GM08714 (cell line): Measurements from ENCODE around the gene NR2F1.

Experiments used
- H3K4me3 ChIP-seq: fragments of 200-500 bp; sonication (Bioruptor generic); 2 replicates; pipeline ENCODE4 v1.5.1; 2014; ENCODE audit warnings: mild to moderate bottlenecking, low read length, inconsistent platforms
- ZNF274 ChIP-seq: IDR thresholded peaks from 2 replicates; pipeline ENCODE4 v1.6.1; 2012; ENCODE audit warnings: mild to moderate bottlenecking, low read depth, low read length

Gene NR2F1

DNA sequence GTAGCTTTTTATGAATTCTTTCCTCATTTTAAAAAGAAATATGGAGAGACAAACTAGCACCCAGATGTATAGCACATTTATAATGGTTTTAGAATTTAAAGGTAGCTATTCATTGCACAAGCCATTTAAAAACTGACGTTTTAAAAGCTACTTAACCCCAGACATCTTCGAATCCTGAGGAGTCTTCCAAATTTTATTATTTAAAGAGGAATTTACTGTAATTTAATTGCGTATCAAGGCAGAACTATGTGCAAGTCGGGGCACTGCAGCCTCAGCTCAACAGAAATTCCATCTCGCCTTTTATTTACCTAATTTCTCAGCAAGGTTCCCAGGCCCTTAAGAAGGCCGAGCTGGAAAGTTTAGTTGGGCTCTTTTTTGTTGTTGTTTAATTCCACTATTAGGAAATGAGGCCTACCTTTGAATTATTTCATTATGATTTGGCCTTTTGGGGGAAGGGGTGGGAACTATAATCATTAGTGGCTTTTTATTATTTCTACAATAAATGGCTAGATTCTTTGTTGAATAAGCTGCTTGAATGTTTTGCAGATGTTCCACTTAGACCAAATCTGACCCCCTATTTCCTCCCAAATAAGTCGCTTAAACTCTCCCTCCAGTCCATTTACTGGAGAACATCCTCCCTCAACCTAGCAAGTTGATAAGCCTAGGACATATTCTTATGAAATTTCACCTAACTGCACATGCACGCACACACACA, 20.2 kb downstream of the NR2F1 start:
- no peak overlapping the region for H3K4me3 ChIP-seq
- no peak for TF ChIP-seq ZNF274

DNA sequence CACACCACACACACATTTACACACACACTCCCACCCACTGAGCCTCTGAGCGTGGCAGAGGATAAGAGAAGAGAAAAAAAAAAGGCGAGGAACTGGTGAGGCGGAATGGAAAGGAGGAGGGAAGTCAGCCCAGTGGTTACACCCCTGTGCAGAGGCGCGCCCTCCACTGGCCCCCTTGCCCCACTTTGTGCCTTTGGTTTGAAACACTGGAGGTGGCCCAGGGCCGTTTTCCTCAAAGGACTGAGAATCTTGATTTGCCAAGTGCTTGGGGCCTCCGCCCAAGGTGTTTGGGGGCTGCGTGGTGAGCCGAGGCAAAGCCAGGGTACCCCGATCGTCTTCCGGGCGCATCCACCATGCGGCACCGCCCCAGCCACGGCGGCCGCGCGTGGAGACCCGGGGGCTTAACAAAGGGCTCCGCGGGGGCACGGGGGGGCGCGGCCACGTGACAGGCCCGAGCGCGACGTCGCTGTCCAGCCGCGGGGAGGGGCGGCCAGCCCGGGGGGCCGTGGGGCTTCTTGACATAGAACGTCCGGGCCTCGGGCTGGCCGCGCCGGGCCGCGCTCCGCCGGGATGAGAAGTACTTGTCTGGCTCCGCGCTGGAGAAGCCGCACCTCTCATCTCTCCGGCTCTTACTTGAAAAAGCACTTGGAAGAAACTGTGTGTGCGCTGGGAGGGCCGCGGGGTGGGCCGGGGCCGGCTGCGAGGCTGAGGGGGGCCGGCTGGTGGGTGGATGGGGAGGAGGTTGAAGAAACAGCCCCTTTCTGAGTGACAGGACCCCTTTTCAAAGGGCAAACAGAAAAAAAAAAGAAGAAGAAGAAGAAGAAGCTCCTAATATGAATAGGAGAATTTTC, 21.0 kb downstream of the NR2F1 start:
- H3K4me3 ChIP-seq, result no peak overlapping the region
- no peak for TF ChIP-seq ZNF274

DNA sequence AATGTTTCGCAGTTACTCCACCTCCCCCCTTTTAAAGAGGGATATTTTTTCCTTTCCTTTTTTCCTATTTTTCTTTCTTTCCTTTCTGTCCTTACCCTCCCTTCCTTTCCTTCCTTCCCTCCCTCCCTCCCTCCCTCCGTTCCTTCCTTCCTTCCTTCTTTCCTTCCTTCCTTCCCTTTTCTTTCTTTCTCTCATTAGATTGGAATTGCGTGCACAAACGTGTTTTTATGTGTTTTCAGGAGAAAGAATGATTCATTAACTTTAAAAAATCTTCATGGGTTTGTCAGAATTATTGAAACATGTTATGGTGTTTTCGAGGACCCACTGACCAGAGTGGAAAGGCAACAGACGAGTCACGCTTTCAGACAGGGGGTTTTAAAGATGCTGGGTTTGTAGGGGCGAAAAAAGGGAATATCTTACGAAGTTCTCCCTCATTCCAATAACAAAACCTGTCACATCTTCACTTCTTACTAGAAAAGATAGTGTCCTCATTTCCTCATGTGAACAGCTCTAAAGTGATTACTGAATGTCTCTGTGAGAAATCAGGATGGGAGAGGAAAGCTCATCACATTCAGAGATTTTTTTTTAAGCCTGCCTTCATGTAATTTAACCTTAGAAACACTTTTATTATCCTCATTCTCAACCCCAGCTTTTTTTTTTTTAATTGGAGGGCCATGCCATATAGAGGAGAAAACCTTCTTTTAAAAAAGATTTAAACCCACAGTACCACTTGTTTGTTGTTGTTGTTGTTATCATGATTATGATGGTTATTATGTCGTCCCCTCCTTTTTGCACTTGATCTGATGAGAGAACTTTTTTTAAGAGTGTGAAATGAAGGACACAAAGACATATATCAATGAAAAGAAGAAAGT, 21.9 kb downstream of the NR2F1 start:
- no peak overlapping the region for H3K4me3 ChIP-seq
- TF ChIP-seq ZNF274, result no peak

- H3K4me3 ChIP-seq, result no peak overlapping the region
- TF ChIP-seq ZNF274, result no peak
Observed at GRCh38 chr5:93606382-93606752, 23.3 kb downstream of the NR2F1 start.

GRCh38 chr5:93607367-93608258, 24.6 kb downstream of the NR2F1 start:
- H3K4me3 ChIP-seq, result no peak overlapping the region
- TF ChIP-seq ZNF274, result no peak

DNA sequence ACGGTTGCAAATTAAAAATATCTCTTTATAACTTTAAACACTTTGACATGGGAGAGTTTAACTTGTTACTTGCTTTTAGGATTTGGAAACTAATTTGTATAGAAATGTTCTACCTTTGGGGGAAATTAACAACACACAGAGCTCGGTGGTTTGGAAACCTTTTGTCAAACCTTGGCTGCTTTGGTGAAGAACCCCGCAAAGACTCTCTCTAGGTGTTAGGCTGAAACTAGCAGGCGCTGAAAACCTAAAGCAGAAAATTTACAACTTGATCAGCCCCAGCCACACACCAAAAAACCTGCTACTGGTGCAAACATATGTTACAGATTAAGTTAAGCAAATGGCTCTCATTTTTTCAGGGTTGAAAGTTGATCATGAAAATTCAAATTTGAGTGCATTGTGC, 25.8 kb downstream of the NR2F1 start:
- no peak for TF ChIP-seq ZNF274

GRCh38 chr5:93609762-93610161, 26.7 kb downstream of the NR2F1 start:
- no peak for TF ChIP-seq ZNF274
- no peak overlapping the region for H3K4me3 ChIP-seq

More for the DNA sequence above, 25.8 kb downstream of the NR2F1 start:
- no peak overlapping the region for H3K4me3 ChIP-seq

GRCh38 chr5:93610581-93611272, 27.7 kb downstream of the NR2F1 start:
- TF ChIP-seq ZNF274, result no peak
- H3K4me3 ChIP-seq, result no peak overlapping the region

- H3K4me3 ChIP-seq, result no peak overlapping the region
- TF ChIP-seq ZNF274, result no peak
Observed at GRCh38 chr5:93611273-93611975, 28.4 kb downstream of the NR2F1 start.

GRCh38 chr5:93611976-93612854, 29.2 kb downstream of the NR2F1 start:
- TF ChIP-seq ZNF274, result no peak
- H3K4me3 ChIP-seq, result no peak overlapping the region; the same call in 1 of the 2 replicates

- H3K4me3 ChIP-seq, result no peak overlapping the region; the same call in 1 of the 2 replicates
- TF ChIP-seq ZNF274, result no peak
Observed at GRCh38 chr5:93612855-93613243, 29.8 kb downstream of the NR2F1 start.

GRCh38 chr5:93616538-93617174, 33.6 kb downstream of the NR2F1 start:
- H3K4me3 ChIP-seq, result no peak overlapping the region
- TF ChIP-seq ZNF274, result no peak
